ENCODE measurements around the gene SPATA31E1. TPM values are rescaled to one million over a fixed set of nuclear protein-coding genes. Genes with fewer than 3 reads are reported as not detected.
"Not testable (repeated sequence)": the region's sequence is repeated elsewhere in the genome, so short reads cannot be mapped to it uniquely, and the experiment has no call there.

Gene SPATA31E1
- total RNA-seq, result not detected
- long read RNA-seq, donor 1, result 0 reads
- long read RNA-seq, donor 2, result 0 reads

- intact Hi-C loops (cut with DNase I), result no loop called here
- no peak for DNase-seq (ENCODE audit: low spot score)
Measured at GRCh38 chr9:87882627-87883026, at the start of gene SPATA31E1. Gene SPATA31E1 (plus strand): TSS chr9:87882877. CDS start chr9:87882892, 15 bp downstream.

DNA sequence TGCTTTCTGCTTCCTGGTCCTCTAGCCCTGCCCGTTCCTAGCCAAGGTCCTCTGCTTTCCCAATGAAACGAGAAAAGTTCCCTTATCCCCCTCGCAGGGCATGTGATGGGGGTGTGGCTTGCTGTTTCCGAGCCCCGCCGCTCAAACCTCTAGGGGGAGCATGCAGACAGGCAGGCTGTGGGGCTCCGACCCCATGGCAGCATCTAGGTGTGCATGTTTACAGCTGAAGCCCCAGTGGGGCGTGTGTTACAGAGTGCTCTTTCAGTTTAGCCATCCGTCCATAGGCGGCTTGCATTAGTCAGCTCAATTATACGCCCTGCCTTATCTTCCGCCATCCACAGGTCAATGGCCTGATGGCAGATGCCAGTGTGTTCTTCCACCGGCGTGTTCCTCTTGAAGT lies 48.3 kb upstream of the SPATA31E1 start:
- intact Hi-C loops (cut with DNase I), result no loop called here
- DNase-seq (ENCODE audit: low spot score), result no peak

- intact Hi-C loops (cut with DNase I), result no loop called here
- DNase-seq (ENCODE audit: low spot score), result no peak
Measured at GRCh38 chr9:87836536-87836935, 46.1 kb upstream of the SPATA31E1 start.

DNA sequence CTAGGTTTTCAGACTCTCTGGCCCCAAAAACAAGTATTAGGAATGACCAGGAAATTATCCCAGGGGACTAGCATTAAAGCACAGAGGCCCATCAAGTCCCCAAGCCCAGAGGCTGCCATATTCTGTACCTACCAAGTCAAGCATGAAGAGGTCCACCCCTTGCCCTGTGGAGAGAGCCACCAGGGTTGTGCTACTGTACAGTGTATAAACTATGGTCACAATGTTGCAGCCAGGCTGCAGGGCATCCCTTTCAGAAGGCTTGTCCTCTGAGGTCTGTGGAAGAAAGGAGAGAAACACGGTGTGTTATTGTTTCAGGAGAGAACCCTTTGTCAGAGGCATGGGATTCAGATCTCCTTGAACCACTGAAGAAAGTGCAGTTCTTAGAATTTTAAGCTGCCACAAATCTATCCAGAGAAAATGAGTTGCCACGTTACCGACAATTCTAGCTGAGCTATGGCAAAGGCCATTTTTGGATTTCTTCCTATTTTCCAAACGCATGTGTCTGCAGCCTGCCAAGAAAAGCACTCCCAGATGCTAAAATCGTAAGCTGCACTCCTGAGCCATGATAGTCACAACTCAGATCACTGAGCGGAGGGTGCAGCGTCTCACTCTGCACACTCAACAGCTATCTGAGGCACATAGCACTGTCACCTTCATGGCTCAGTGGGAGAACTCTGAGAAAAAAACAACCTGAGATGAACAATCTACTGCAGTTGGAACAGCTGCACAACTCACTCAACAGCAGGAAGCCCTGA lies 45.5 kb upstream of the SPATA31E1 start:
- DNase-seq (ENCODE audit: low spot score), result no peak
- intact Hi-C loops (cut with DNase I), result no loop called here

- no peak for DNase-seq (ENCODE audit: low spot score)
Measured at GRCh38 chr9:87840134-87840533, 42.5 kb upstream of the SPATA31E1 start.

GRCh38 chr9:87842878-87843585 lies 39.6 kb upstream of the SPATA31E1 start:
- DNase-seq (ENCODE audit: low spot score), result no peak
- intact Hi-C loops (cut with DNase I), result no loop called here

More at GRCh38 chr9:87840134-87840533, 42.5 kb upstream of the SPATA31E1 start:
- intact Hi-C loops (cut with DNase I), result no loop called here

GRCh38 chr9:87844506-87844905 lies 38.2 kb upstream of the SPATA31E1 start:
- no peak for DNase-seq (ENCODE audit: low spot score)
- intact Hi-C loops (cut with DNase I), result no loop called here

DNA sequence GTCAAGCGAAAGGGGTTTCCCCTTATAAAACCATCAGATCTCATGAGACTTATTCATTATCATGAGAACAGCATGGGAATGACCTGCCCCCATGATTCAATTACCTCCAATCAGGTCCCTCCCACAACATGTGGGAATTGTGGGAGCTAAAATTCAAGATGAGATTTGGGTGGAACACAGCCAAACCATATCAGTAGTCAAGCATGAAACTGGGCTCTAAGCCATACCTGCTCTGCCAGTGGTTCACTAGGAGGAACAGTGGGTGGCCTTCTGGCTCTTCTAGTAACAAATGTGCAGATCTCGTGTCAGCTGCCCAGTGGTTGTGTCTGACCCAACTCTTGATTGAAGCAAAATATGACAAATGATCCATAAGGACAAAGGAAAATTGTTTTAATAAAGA lies 34.9 kb upstream of the SPATA31E1 start:
- intact Hi-C loops (cut with DNase I), result not testable (repeated sequence)

GRCh38 chr9:87849144-87849758 lies 33.4 kb upstream of the SPATA31E1 start:
- no peak for DNase-seq (ENCODE audit: low spot score)
- intact Hi-C loops (cut with DNase I), result no loop called here

More for the DNA sequence above, 34.9 kb upstream of the SPATA31E1 start:
- DNase-seq (ENCODE audit: low spot score), result not testable (repeated sequence)

- no peak for DNase-seq (ENCODE audit: low spot score)
- intact Hi-C loops (cut with DNase I), result no loop called here
Measured at GRCh38 chr9:87850391-87850790, 32.3 kb upstream of the SPATA31E1 start.

DNA sequence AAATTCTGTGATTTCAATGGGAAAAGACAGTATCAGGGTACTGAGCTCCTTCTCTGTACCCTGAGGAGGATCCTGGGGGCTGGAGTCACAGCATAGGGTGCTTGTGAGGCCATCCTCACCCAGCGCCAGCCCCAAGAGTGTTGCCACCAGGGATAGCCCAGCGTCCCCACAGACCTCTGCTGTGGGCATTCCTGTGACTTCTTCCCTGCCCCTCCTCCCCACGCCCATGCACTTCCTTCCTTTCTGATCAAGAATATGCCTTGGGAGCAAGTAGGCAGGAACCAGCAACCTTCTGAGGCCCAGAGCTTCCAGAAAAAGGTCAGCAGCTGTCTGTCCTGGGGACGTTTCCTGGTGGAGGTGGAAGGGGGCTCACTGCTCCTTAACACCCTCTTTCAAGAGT lies 31.5 kb upstream of the SPATA31E1 start:
- intact Hi-C loops (cut with DNase I); DNase-seq (ENCODE audit: low spot score): not testable (repeated sequence)

GRCh38 chr9:87853302-87853701 lies 29.4 kb upstream of the SPATA31E1 start:
- intact Hi-C loops (cut with DNase I), result no loop called here
- DNase-seq (ENCODE audit: low spot score), result no peak

- intact Hi-C loops (cut with DNase I), result no loop called here
- no peak for DNase-seq (ENCODE audit: low spot score)
Measured at GRCh38 chr9:87853876-87854579, 28.6 kb upstream of the SPATA31E1 start.

GRCh38 chr9:87854580-87854955 lies 28.1 kb upstream of the SPATA31E1 start:
- intact Hi-C loops (cut with DNase I), result no loop called here
- DNase-seq (ENCODE audit: low spot score), result no peak

GRCh38 chr9:87855061-87855460 lies 27.6 kb upstream of the SPATA31E1 start:
- DNase-seq (ENCODE audit: low spot score), result no peak
- intact Hi-C loops (cut with DNase I), result no loop called here

- intact Hi-C loops (cut with DNase I), result no loop called here
- DNase-seq (ENCODE audit: low spot score), result no peak
Measured at GRCh38 chr9:87857141-87857947, 25.3 kb upstream of the SPATA31E1 start.

GRCh38 chr9:87857948-87858335 lies 24.7 kb upstream of the SPATA31E1 start:
- intact Hi-C loops (cut with DNase I), result no loop called here
- no peak for DNase-seq (ENCODE audit: low spot score)

DNA sequence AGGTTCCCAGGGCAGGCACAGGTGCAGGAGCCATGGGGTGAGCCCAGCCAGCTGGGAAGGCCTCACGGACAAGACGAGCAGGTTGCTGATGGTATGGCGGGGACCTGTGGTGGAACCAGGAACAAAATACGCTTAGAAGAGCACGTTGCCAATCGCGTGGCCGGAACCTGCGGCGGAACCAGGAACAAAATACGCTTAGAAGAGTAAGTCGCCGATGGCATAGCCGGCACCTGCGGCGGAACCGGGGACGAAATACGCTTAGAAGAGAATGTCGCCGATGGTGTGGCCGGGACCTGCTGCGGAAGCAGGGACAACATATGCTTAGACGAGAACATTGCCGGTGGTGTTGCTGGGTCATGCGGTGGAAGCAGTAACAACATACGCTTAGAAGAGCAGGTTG lies 23.5 kb upstream of the SPATA31E1 start:
- DNase-seq (ENCODE audit: low spot score), result no peak
- intact Hi-C loops (cut with DNase I), result no loop called here

- DNase-seq (ENCODE audit: low spot score), result no peak
- intact Hi-C loops (cut with DNase I), result no loop called here
Measured at GRCh38 chr9:87859786-87860185, 22.9 kb upstream of the SPATA31E1 start.
